Measurements from ENCODE around the gene EMC10.
"Not testable (repeated sequence)": the region's sequence is repeated elsewhere in the genome, so short reads cannot be mapped to it uniquely, and the experiment has no call there.

EMC10 gene

GRCh38 chr19:50476224-50476906 is at the start of gene EMC10, which contains the start of gene GARIN5A:
TSS of gene EMC10 (plus strand) at chr19:50476507. CDS start at chr19:50476545, 38 bp downstream.
TSS of gene GARIN5A (minus strand) at chr19:50476848. CDS start at chr19:50476388, 460 bp downstream.
- DNase-seq, result peak; percentile 95

- DNase-seq, result no peak
Measured at GRCh38 chr19:50427318-50427925, 48.9 kb upstream of the EMC10 start.

DNA sequence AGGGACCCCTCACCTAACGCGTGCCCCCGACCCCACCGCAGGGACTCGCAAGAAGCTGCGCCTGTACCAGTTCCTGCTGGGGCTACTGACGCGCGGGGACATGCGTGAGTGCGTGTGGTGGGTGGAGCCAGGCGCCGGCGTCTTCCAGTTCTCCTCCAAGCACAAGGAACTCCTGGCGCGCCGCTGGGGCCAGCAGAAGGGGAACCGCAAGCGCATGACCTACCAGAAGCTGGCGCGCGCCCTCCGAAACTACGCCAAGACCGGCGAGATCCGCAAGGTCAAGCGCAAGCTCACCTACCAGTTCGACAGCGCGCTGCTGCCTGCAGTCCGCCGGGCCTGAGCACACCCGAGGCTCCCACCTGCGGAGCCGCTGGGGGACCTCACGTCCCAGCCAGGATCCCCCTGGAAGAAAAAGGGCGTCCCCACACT is 48.3 kb upstream of the EMC10 start:
- DNase-seq, result peak; percentile 92

GRCh38 chr19:50428772-50429463 is 47.4 kb upstream of the EMC10 start:
- DNase-seq, result no peak

- DNase-seq, result no peak
Measured at GRCh38 chr19:50430888-50431342, 45.4 kb upstream of the EMC10 start.

- peak; percentile 92 for DNase-seq
Measured at GRCh38 chr19:50431343-50432220, 44.7 kb upstream of the EMC10 start.

- peak; percentile 77 for DNase-seq
Measured at GRCh38 chr19:50432221-50433028, 43.9 kb upstream of the EMC10 start, which contains the start of gene MYBPC2. TSS of gene MYBPC2 (plus strand) at chr19:50432892. CDS start at chr19:50432954, 62 bp downstream.

DNA sequence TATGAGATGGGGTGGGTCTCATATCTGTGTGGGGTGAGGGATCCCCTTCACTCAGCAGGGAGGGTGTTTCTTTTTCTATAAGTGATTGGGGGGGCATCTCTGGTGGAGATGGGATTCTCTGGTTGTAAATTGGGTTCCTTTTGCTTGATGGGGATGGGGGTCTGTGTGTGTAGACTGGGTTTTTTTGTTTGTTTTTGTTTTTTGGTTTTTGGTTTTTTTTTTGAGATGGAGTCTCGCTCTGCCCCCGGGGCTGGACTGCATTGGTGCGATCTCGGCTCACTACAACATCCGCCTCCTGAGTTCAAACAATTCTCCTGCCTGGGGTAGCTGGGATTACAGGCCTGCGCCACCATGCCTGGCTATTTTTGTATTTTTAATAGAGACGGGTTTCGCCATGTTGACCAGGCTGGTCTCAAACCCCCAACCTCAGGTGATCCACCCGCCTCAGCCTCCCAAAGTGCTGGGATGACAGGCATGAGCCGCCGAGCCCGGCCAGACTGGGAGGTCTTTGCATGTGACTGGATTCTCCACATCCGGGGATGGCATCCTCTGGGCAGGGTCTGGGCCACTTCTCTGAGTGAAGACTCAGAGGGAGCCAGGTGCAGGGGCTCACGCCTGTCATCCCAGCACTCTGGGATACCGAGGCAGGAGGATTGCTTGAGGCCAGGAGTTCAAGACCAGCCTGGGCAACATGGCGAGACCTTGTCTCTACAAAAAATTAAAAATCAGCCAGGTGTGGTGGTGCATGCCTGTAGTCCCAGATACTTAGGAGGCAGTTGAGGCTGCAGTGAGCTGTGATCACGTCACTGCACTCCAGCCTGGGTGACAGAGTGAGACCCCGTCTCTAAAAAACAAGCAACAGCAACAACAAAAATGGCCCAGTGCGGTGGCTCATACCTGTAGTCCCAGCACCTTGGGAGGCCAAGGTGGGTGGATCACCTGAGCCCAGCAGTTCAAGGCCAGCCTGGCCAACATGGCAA is 42.8 kb upstream of the EMC10 start:
- no peak for DNase-seq

DNA sequence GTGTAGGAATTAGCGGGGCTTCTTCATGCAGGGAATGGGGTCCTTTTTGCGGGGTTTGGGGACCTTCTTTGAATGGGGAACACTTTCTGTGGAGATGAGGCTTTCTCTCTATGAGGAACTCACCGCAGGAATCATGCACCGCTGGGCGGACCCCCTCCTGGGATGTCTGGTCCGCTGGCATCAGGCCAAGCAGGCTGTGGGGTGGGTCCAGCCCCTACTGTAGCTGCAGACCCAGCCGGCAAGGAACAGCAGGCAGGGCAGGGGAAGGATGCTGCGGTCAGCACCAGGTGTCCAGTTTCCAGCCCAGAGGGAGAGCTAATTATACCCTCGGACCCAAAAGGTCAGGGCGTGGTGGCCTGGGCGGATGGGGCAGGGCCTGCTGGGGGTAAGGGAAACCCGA is 41.8 kb upstream of the EMC10 start:
- DNase-seq, result no peak

GRCh38 chr19:50435221-50435620 is 41.1 kb upstream of the EMC10 start:
- no peak for DNase-seq

- DNase-seq, result no peak
Measured at GRCh38 chr19:50435627-50436026, 40.7 kb upstream of the EMC10 start.

- no peak for DNase-seq
Measured at GRCh38 chr19:50437862-50438449, 38.4 kb upstream of the EMC10 start.

DNA sequence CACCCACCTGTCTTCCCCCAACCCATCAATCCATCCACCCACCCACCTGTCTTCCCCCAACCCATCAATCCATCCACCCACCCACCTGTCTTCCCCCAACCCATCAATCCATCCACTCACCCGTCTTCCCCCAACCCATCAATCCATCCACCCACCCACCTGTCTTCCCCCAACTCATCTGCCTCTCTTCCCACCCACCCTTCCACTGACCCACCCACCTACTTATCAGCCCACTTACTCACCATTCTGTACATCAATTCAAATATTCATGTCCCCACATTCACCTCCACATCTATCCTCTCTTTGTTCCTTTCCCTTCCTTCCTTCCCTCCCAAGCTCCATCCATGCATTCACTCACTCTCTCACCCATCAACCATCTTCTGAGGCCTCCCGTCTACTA is 37.2 kb upstream of the EMC10 start:
- DNase-seq, result not testable (repeated sequence)

GRCh38 chr19:50444059-50444458 is 32.2 kb upstream of the EMC10 start:
- no peak for DNase-seq

GRCh38 chr19:50447053-50447452 is 29.3 kb upstream of the EMC10 start:
- DNase-seq, result no peak

DNA sequence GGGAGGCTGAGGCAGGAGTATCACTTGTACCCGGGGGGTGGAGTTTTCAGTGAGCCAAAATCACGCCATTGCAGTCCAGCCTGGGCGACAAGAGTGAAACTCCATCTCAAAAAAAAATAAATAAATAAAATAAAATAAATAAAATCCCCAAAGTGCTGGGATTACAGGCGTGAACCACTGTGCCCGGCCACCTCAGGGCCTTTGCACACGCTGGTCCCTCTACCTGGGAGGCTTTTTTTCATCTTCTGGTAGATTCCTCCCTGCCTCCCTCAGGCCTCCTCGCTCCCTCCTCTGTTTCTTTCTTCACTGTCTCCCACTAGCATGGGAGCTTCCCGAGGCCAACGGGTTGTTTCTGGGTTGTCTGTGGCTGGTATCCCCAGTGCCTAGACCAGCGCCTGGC is 28.6 kb upstream of the EMC10 start:
- no peak for DNase-seq

GRCh38 chr19:50449236-50449899 is 26.9 kb upstream of the EMC10 start:
- no peak for DNase-seq

- no peak for DNase-seq
Measured at GRCh38 chr19:50450369-50451222, 25.7 kb upstream of the EMC10 start.

DNA sequence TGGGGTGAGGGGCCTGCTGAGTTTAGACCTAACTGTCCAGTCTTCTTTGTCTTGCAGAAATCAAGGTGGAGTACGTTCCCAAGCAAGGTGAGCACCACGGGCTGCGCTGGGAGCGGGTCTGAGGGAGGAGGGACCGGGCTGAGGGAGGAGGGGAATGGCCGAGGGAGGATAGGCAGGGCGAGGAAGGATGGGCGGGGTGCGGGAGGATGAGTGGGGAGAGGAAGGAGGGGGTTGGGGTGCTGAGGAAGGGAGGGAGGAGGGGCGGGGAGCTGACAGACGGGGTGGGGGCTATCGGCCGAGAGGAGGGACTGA is 25.1 kb upstream of the EMC10 start:
- DNase-seq, result no peak

Data from right hindlimb (tissue), 1 donor.